Stimulated activated CD8-positive, alpha-beta memory T cell treated with anti-CD3 and anti-CD28 coated beads, Interleukin-7, amount 100 ng/mL, for 4 hours (primary cell): ENCODE results near the gene PUS1.
"Not testable (repeated sequence)": the region's sequence is repeated elsewhere in the genome, so short reads cannot be mapped to it uniquely, and the experiment has no call there.

Source experiments
- DNase-seq, 2 donors: peaks; one replicate each; pipeline ENCODE4 v3.0.0-alpha.2; 2020; ENCODE audit warnings: low read depth in 2 of 2

The PUS1 gene

DNA sequence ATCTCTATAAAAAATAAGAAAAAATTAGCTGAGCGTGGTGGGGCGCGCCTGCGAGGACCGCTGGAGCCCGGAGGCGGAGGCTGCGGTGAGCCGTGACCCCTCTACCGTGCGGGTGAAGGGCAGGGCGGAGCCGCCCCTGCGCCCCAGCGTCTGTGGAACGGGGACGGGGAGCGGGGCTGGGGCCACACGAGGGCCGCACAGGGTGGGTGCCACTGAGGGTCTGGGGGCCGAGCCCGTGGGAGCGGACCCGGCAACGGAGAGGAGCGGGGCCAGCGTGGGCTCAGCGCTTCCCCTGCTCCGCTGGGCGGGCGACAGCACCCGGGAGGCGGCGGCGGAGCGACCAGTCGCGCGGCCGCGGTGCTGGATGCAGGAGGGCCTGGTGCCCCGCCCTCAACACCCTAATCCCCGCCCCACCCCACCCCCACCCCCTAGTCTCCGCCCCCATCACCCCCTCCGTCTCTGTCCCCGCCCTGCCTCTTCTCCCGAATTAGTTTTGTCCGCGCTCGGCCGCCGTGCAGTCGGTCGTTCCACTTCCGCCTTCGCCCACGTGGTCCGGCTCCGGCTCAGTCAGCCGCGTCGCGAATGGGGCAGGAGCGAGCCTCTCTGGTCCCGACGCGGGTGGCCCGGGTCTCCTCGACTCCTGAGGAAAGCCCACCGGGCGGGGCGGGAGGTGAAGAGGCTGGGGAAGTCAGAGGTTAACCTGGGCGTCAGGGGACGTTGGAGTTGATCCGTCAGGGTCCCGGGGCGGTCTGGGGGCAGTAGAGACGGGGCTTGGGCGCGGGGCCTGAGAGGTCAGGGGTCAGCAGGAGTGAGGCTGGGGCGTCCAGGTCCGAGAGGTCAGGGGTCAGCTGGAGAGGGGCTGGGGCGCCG lies at the start of gene PUS1:
TSS of gene PUS1 (plus strand) at position 566 of the 870 bp plus-strand sequence. CDS start 447 bp downstream, outside the sequence.
- DNase-seq: peak; percentile 87 to 92

DNA sequence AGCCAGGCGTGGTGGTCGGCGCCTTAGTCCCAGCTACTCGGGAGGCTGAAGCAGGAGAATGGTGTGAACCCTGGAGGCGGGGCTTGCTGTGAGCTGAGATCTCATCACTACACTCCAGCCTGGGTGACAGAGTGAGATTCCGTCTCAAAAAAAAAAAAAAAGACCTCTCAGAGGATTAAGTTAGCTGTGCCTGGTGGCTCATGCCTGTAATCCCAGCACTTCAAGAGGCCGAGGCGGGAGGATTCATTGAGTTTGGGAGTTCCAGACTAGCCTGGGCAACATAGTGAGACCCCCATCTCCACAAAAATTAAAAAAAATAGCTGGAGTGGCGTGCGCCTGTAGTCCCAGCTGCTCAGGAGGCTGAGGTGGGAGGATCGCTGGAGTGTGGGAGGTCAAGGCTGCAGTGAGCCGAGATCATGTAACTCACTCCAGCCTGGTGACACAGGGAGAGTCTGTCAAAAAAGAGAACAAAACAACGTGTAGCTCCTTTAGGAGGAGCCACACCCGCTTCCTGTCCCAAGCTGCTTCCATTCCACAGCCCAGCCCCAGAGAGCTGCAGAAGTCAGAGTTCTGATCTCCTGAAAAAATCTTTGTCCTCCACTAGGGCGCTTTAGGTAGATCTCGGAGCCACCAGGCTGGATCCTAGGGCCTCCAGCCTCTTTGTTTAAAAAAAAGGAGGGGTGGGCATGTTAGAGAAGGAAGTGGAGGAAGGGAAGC lies 46.1 kb upstream of the PUS1 start:
- DNase-seq: no peak

GRCh38 chr12:131883521-131883900 lies 45.6 kb upstream of the PUS1 start:
- DNase-seq: no peak

GRCh38 chr12:131885076-131885475 lies 44.0 kb upstream of the PUS1 start:
- not testable (repeated sequence) for DNase-seq

DNA sequence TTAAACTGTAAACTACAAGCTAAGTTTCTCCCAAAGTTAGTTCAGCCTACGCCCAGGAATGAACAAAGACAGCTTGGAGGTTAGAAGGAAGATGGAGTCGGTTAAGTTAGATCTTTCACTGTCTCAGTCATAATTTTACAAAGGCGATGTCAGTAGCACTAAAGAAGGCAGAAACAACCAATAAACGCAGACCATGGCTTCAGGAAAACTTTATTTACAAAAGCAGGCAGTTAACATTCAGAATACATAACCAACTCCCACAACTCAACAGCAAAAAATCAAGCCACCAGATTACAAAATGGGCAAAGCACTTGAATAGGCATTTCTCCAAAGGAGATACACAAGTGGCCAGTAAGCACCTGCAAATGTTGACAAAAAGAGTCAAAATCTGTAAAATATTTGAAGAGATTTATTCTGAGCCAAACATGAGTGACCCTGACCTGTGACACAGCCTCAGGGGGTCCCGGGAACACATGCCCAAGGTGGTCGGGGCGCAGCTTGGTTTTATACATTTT lies 43.5 kb upstream of the PUS1 start:
- no peak for DNase-seq

DNA sequence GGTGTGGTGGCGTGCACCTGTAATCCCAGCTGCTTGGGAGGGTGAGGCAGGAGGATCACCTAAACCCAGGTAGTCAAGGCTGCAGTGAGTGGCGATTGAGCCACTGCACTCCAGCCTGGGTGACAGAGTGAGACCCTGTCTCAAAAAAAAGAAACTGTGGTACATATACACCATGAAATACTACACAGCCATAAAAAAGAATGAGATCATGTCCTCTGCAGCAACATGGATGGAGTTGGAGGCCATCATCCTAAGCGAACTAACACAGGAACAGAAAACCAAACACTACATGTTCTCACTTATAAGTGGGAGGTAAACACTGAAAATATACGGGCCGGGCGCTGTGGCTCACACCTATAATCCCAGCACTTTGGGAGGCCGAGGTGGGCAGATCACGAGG lies 37.4 kb upstream of the PUS1 start:
- not testable (repeated sequence) for DNase-seq

- DNase-seq: no peak
Measured at GRCh38 chr12:131892711-131893604, 36.1 kb upstream of the PUS1 start.

- DNase-seq: no peak
Measured at GRCh38 chr12:131893605-131894312, 35.3 kb upstream of the PUS1 start.

GRCh38 chr12:131894313-131894860 lies 34.7 kb upstream of the PUS1 start, which contains the start of gene ULK1:
Gene ULK1 (plus strand): TSS chr12:131894622. CDS start chr12:131895002, 380 bp downstream.
- peak; percentile 79 to 88 for DNase-seq

- no peak for DNase-seq
Measured at GRCh38 chr12:131894981-131895639, 34.0 kb upstream of the PUS1 start.

- DNase-seq: no peak
Measured at GRCh38 chr12:131895640-131896079, 33.4 kb upstream of the PUS1 start.

GRCh38 chr12:131896080-131896810 lies 32.8 kb upstream of the PUS1 start:
- DNase-seq: peak; percentile 18 to 59

DNA sequence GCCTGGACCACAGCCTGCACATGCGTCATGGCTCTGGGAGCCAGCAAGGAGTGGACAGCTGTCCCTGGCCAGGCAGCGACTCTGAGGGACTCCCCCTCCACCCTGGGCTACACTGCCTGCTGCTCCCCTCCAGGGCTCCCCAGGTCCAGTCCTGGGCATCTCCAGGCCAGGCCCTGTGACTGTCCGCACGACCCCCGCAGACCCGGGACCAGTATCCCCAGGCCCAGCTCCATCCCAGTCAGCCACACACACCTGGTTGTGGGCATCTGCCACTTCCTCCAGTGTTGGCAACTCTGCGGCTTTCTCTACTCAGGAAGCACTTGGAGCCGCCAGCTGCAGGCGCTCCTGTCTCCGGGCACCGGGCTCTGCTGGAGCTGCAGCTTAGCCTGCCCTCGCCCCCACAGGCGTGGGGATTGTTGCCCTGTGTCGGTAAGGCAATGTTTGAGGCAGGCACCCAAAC lies 32.2 kb upstream of the PUS1 start:
- DNase-seq: no peak

DNA sequence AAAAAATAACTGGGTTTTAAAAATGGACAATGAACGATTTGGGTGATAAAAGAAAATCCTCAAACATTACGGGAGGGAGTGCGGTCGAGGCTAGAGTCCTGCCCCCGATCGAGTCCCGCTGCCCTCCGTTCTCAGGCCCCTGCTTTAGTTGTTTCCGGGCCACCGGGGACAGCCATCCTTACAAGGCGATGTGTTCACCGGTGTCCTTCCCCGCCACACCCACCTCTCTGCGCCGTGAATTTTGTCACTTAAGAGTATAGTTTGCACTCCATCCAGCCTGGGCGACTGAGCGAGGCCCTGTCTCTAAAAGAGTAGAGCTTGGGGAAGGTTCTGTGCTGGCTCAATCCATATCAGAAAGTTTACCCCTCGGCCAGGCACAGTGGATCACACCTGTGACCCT lies 31.8 kb upstream of the PUS1 start:
- no peak for DNase-seq

DNA sequence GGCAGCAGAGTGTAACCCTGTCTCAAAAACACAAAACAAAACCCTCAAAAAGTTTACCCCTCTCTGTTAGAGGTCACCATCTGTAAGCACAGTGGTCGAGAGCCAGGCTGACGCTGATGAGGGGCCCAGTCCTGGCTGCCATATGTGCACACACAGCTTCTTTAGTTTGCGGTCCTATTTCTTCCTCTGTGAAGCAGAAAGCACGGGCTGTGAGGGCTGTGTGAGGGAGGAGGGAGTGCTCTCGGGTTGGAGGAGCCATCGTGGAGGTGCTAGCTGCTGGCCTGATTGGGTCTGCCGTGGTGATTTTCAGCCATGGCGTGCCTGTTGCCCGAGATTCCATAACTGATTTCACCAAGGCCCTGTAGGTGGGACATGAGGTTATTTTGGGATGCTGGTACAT lies 31.2 kb upstream of the PUS1 start:
- DNase-seq: no peak

- DNase-seq: no peak
Measured at GRCh38 chr12:131900397-131900796, 28.7 kb upstream of the PUS1 start.

- DNase-seq: no peak
Measured at GRCh38 chr12:131901431-131902331, 27.4 kb upstream of the PUS1 start.
